ENCODE measurements around the gene TEAD1. TPM values are rescaled to one million over a fixed set of nuclear protein-coding genes. Genes with fewer than 3 reads are reported as not detected.
A peak's percentile ranks its signal among the peaks of the same experiment; 100 is the strongest.

TEAD1 gene
- total RNA-seq, 6 experiments from 2014 or later = 28.3 to 41.5 (median 32.2) TPM

- DNase-seq = no peak
- intact Hi-C loops (cut with DNase I) = no loop called here
- WGBS (ENCODE audit: insufficient coverage, low coverage, low lambda C conversion rate, missing lambda C conversion rate) = 68% methylated on average over 5 of the region's 7 CpGs
- TF ChIP-seq POLR2A (IDR thresholded peaks at IDR 0.05) (no peak), CTCF (IDR thresholded peaks at IDR 0.05) (no peak)
- no peak for ATAC-seq
- Histone ChIP-seq H3K9me3 (no peaks in the 10 kb centered on the region), H3K27me3 (no peaks in the 10 kb centered on the region), H3K36me3 (no peaks in the 10 kb centered on the region), H3K4me1 (peaks cover 0 to 31% (median 0%) of the 10 kb centered on the region in 4 donors), H3K27ac (no peak overlapping the region), H3K4me3 (no peak overlapping the region)
Measured at GRCh38 chr11:12721816-12722604, 47.8 kb downstream of the TEAD1 start.

DNA sequence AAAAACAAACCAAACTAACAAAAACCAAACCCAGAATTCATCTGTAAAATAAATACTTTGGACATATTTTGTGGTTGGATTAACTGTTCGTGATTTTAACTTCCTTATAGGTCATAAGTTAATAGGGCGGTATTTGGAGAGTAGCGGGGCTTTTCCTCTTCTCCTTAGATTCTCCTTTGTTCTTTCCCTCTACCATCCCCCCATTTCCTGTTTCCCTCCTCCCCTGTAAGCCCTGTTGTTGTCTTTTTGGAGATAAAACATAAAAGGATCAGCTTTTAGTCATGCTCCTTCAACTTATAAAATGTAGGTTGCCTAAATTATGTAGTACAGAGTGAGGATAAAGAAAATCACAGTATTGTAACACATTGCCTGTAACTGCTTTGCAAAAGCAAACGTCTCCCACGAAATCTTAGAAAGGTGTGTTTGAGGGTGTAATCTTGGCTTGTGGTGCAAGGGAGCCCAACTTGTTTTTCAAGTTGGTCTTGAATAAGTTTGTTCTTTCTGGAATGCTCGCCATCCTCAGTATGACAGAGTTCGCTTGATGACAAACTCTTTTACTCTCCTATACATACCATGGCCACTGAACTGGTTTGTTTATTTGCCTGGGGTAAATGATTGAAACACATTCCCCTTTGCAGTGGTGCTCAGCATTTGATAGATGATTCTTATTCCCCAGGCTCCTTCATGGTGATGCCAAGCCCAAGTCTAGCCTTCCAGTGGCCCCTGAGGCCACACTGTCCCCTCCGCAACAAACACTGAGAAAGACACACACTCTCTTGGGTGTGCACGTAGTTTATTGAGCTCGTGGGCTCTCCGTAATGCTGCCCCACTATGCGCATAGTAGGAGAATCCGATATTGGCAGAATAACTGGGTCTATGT is 49.4 kb downstream of the TEAD1 start:
- ATAC-seq = no peak
- Histone ChIP-seq H3K27ac (no peak overlapping the region), H3K9me3 (no peaks in the 10 kb centered on the region), H3K4me1 (peaks cover 0 to 31% (median 0%) of the 10 kb centered on the region in 4 donors), H3K27me3 (no peaks in the 10 kb centered on the region), H3K36me3 (no peaks in the 10 kb centered on the region), H3K4me3 (no peak overlapping the region)
- intact Hi-C loops (cut with DNase I) = no loop called here
- 68% methylated on average over 10 of the region's 13 CpGs for WGBS (ENCODE audit: insufficient coverage, low coverage, low lambda C conversion rate, missing lambda C conversion rate)
- no peak for DNase-seq
- no peak for TF ChIP-seq CTCF (IDR thresholded peaks at IDR 0.05)
- TF ChIP-seq POLR2A (IDR thresholded peaks at IDR 0.05) = no peak

- 70% methylated on average over 11 of the region's 14 CpGs for WGBS (ENCODE audit: insufficient coverage, low coverage, low lambda C conversion rate, missing lambda C conversion rate)
- Histone ChIP-seq H3K4me3 (no peak overlapping the region), H3K27me3 (no peaks in the 10 kb centered on the region), H3K4me1 (peaks cover 0 to 31% (median 0%) of the 10 kb centered on the region in 4 donors), H3K36me3 (no peaks in the 10 kb centered on the region), H3K9me3 (no peaks in the 10 kb centered on the region), H3K27ac (no peak overlapping the region)
- ATAC-seq (peak; percentile 18 to 68 (median 46)), DNase-seq (peak in 2 of 3 donors; percentile 52 to 65)
- intact Hi-C loops (cut with DNase I) = no loop called here
- TF ChIP-seq CTCF (IDR thresholded peaks at IDR 0.05) = no peak
- TF ChIP-seq POLR2A (IDR thresholded peaks at IDR 0.05) = no peak
Measured at GRCh38 chr11:12724301-12725054, 50.3 kb downstream of the TEAD1 start.

DNA sequence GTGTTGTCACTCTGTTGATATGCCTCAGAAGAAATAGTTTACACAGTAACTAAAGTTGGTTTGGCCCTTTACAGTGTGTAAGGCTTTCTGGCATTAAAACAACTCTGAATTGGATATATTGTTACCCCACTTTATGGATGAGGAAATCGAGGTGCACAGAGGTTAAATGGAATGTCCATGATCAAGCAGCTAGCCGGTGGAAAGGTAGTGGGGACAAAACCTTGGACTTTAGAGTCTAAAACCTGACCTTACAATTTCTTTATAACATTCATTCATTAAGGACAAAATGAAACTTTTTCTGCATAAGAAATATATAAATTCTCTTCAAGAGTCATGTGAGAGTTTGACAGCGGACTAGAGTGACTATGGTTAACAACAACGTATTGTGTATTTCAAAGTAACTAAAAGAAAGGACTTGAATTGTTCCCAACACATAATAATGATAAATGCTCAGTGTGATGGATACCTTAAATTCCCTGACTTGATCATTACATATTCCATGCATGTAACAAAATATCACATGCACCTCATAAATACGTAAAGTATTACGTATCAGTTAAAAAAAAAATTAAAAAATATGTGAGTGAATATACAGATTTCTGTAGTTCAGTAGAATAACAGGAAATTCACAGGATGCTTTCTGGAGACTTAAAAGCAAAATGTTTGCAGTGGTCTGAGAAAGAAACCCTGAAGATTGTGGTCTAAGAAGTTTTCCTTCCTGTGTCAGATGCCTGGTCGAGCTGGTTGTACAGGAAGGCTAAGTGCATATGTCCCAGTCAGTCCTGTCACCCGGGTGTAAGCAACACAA is 51.0 kb downstream of the TEAD1 start:
- no peak overlapping the region for H3K4me3 ChIP-seq
- H3K36me3 ChIP-seq = no peaks in the 10 kb centered on the region
- no peak overlapping the region for H3K27ac ChIP-seq
- 55% methylated on average over 8 of the region's 8 CpGs for WGBS (ENCODE audit: insufficient coverage, low coverage, low lambda C conversion rate, missing lambda C conversion rate)
- intact Hi-C loops (cut with DNase I) = no loop called here
- no peak for TF ChIP-seq POLR2A (IDR thresholded peaks at IDR 0.05)
- DNase-seq = no peak
- peak in 1 of 4 donors; percentile 46 for ATAC-seq
- no peaks in the 10 kb centered on the region for H3K9me3 ChIP-seq
- H3K27me3 ChIP-seq = no peaks in the 10 kb centered on the region
- H3K4me1 ChIP-seq = peaks cover 0 to 29% (median 0%) of the 10 kb centered on the region in 4 donors
